RWPE1 (cell line): ENCODE results near the gene SNPH.

Experiments
- CTCF ChIA-PET: fragments of 350-600 bp; sonication (Branson Sonifier 250); formaldehyde crosslinking; extraction: SDS; loops from one replicate; lab custom pipeline; 2021; lab: Yijun Ruan, JAX
- POLR2A ChIA-PET: fragments of 400-600 bp; formaldehyde crosslinking; extraction: SDS; loops from one replicate; lab custom pipeline; 2020; ENCODE audit warnings: antibody characterized with exemption; ENCODE audit not compliant: low non-redundant PET; lab: Yijun Ruan, JAX
- DNase-seq: peaks from one replicate; pipeline ENCODE4 v3.0.0; 2012; ENCODE audit warnings: low spot score
- H3K27ac ChIP-seq: fragments of 450-650 bp; 2 replicates; pipeline ENCODE4 v1.5.1; 2017
- TF ChIP-seq, protein P1 (sequence below): fragments of 450-650 bp; conservative IDR thresholded peaks from 2 replicates; pipeline ENCODE4 v1.5.1; 2017; ENCODE audit warnings: low read depth, mild to moderate bottlenecking

SNPH gene

GRCh38 chr20:1294497-1294896, 28.4 kb downstream of the SNPH start:
- H3K27ac ChIP-seq: no peak overlapping the region
- no peak for DNase-seq
- TF ChIP-seq, protein P1, sequence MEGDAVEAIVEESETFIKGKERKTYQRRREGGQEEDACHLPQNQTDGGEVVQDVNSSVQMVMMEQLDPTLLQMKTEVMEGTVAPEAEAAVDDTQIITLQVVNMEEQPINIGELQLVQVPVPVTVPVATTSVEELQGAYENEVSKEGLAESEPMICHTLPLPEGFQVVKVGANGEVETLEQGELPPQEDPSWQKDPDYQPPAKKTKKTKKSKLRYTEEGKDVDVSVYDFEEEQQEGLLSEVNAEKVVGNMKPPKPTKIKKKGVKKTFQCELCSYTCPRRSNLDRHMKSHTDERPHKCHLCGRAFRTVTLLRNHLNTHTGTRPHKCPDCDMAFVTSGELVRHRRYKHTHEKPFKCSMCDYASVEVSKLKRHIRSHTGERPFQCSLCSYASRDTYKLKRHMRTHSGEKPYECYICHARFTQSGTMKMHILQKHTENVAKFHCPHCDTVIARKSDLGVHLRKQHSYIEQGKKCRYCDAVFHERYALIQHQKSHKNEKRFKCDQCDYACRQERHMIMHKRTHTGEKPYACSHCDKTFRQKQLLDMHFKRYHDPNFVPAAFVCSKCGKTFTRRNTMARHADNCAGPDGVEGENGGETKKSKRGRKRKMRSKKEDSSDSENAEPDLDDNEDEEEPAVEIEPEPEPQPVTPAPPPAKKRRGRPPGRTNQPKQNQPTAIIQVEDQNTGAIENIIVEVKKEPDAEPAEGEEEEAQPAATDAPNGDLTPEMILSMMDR: no peak
- CTCF ChIA-PET: no interaction called here
- POLR2A ChIA-PET: no interaction called here

- CTCF ChIA-PET: no interaction called here
- POLR2A ChIA-PET: no interaction called here
- no peak overlapping the region for H3K27ac ChIP-seq
- no peak for DNase-seq
- TF ChIP-seq, protein P1: no peak
Measured at GRCh38 chr20:1295276-1295930, 29.3 kb downstream of the SNPH start.

GRCh38 chr20:1296117-1296610, 30.1 kb downstream of the SNPH start:
- DNase-seq: no peak
- TF ChIP-seq, protein P1: no peak
- CTCF ChIA-PET: no interaction called here
- POLR2A ChIA-PET: no interaction called here
- no peak overlapping the region for H3K27ac ChIP-seq

DNA sequence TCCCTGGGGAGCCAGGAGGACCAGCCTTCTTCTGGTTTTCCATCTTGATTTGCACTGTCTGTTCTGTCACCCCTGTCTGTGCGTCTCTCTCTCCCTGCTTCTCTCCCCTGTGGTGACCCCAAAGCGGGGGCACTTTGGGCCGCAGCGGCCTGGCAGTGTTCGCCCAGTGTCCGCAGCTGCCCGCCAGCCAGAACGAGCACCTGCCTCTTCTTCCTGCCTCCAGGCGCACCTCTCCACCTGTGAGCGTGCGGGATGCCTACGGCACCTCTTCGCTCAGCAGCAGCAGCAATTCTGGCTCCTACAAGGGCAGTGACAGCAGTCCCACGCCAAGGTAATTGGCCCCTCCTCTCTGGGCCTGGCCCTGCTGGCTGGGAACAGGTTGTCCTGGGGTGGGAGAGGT, 30.8 kb downstream of the SNPH start:
- CTCF ChIA-PET: interaction anchor here (0.6 kb wide), 1 partner anchor 1065 kb away, joined by 4 read pairs; no protein-coding TSS in a partner anchor
- no peak for DNase-seq

DNA sequence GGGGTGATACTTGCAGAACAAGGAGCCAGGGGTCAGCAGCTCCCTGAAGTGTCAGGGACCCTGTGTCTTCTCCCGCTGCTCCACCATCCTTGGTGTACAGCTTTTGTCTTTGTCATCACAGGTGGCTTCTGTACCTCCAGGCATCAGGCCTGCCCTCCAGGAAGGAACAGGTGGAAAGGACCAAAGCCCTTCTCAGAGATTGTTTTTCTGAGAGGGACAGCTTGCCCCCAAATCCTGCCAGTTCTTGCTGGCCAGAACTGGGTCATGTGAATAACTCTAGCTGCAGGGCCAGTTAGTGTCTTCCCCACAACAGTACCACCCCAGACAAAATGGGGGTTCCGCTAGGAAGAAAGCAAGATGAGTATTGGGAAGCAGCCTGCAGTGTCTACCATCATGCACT, 31.4 kb downstream of the SNPH start:
- ChIA-PET CTCF (interaction anchor here (0.6 kb wide), 1 partner anchor 1065 kb away, joined by 4 read pairs; no protein-coding TSS in a partner anchor), POLR2A (no interaction called here)
- TF ChIP-seq, protein P1: no peak
- no peak for DNase-seq
- H3K27ac ChIP-seq: no peak overlapping the region

More for the DNA sequence above, 30.8 kb downstream of the SNPH start:
- H3K27ac ChIP-seq: no peak overlapping the region
- TF ChIP-seq, protein P1: no peak
- POLR2A ChIA-PET: no interaction called here

GRCh38 chr20:1298166-1298565, 32.1 kb downstream of the SNPH start:
- TF ChIP-seq, protein P1: no peak
- CTCF ChIA-PET: no interaction called here
- POLR2A ChIA-PET: no interaction called here
- no peak overlapping the region for H3K27ac ChIP-seq
- no peak for DNase-seq
